ENCODE data around the gene CAPSL. TPM values are rescaled to one million over a fixed set of nuclear protein-coding genes. Genes with fewer than 3 reads are reported as not detected.

The CAPSL gene
- total and polyA plus RNA-seq, 2 donors (not counting 1 experiment from before 2014, with no cell fraction given) = not detected

GRCh38 chr5:35900972-35901695 lies 37.3 kb downstream of the CAPSL start:
- ChIA-PET CTCF (no interaction called here), POLR2A (no interaction called here)
- Histone ChIP-seq H3K27ac (ENCODE audit: low read length in 2 of 2) (no peak overlapping the region), H3K9ac (ENCODE audit: low read length) (no peak overlapping the region), H3K4me1 (ENCODE audit: control insufficient read depth in 2 of 2, insufficient read depth in 2 of 2, low read length in 2 of 2) (no peaks in the 10 kb centered on the region), H3K36me3 (replicated peaks in 1 of 2; ENCODE audit: control extremely low read depth in 1 of 2, control insufficient read depth in 1 of 2, extremely low read depth in 1 of 2, insufficient read depth in 2 of 2, low read length in 1 of 2) (no peaks in the 10 kb centered on the region), H3K27me3 (replicated peaks in 1 of 4; ENCODE audit: control extremely low read depth in 1 of 4, control insufficient read depth in 3 of 4, insufficient read depth in 4 of 4, low read length in 3 of 4) (no peaks in the 10 kb centered on the region), H3K4me2 (replicated peaks; ENCODE audit: low read depth, low read length, poor library complexity, severe bottlenecking) (no peak overlapping the region), H3K79me2 (ENCODE audit: control insufficient read depth, insufficient read depth, low read length) (no peaks in the 10 kb centered on the region), H3K4me3 (ENCODE audit: control extremely low read depth in 1 of 5, extremely low read depth in 1 of 5, insufficient read depth in 1 of 5, low read depth in 2 of 5, low read length in 4 of 5) (no peak overlapping the region), H3K9me3 (ENCODE audit: control extremely low read depth in 1 of 3, control insufficient read depth in 2 of 3, insufficient read depth in 1 of 3, low read length in 2 of 3) (no peaks in the 10 kb centered on the region), H2AFZ (ENCODE audit: insufficient read depth, low read depth, low read length, poor library complexity, severe bottlenecking) (no peak overlapping the region), H4K20me1 (ENCODE audit: control insufficient read depth, insufficient read depth, low read length, poor library complexity, severe bottlenecking) (no peaks in the 10 kb centered on the region)
- no peaks in the 10 kb centered on the region for H3K9me3 Mint-ChIP-seq (ENCODE audit: insufficient read depth)
- DNase-seq (no peak), ATAC-seq (ENCODE audit: low read depth) (no peak)
- WGBS (ENCODE audit: insufficient coverage) = 100% methylated on average over 1 of the region's 3 CpGs
- intact Hi-C loops (cut with micrococcal nuclease) = no loop called here
- peaks cover 8% of the 10 kb centered on the region for H3K4me1 Mint-ChIP-seq
- no peak overlapping the region for H3K27ac Mint-ChIP-seq
- H3K27me3 Mint-ChIP-seq = peaks cover 3% of the 10 kb centered on the region
- TF ChIP-seq CTCF (IDR thresholded peaks at IDR 0.05) = no peak
- no peak for TF ChIP-seq EZH2 (IDR thresholded peaks at IDR 0.05; ENCODE audit: borderline replicate concordance, insufficient read depth, low read depth, low read length, poor library complexity, severe bottlenecking)
- no peak overlapping the region for H3K4me3 Mint-ChIP-seq

- TF ChIP-seq EZH2 (IDR thresholded peaks at IDR 0.05; ENCODE audit: borderline replicate concordance, insufficient read depth, low read depth, low read length, poor library complexity, severe bottlenecking) = no peak
- Histone ChIP-seq H4K20me1 (ENCODE audit: control insufficient read depth, insufficient read depth, low read length, poor library complexity, severe bottlenecking) (no peaks in the 10 kb centered on the region), H3K4me3 (ENCODE audit: control extremely low read depth in 1 of 5, extremely low read depth in 1 of 5, insufficient read depth in 1 of 5, low read depth in 2 of 5, low read length in 4 of 5) (no peak overlapping the region), H3K9me3 (ENCODE audit: control extremely low read depth in 1 of 3, control insufficient read depth in 2 of 3, insufficient read depth in 1 of 3, low read length in 2 of 3) (no peaks in the 10 kb centered on the region), H3K36me3 (replicated peaks in 1 of 2; ENCODE audit: control extremely low read depth in 1 of 2, control insufficient read depth in 1 of 2, extremely low read depth in 1 of 2, insufficient read depth in 2 of 2, low read length in 1 of 2) (no peaks in the 10 kb centered on the region), H3K79me2 (ENCODE audit: control insufficient read depth, insufficient read depth, low read length) (no peaks in the 10 kb centered on the region), H3K27ac (ENCODE audit: low read length in 2 of 2) (no peak overlapping the region), H3K9ac (ENCODE audit: low read length) (no peak overlapping the region), H3K4me1 (ENCODE audit: control insufficient read depth in 2 of 2, insufficient read depth in 2 of 2, low read length in 2 of 2) (no peaks in the 10 kb centered on the region), H3K4me2 (replicated peaks; ENCODE audit: low read depth, low read length, poor library complexity, severe bottlenecking) (no peak overlapping the region), H3K27me3 (replicated peaks in 1 of 4; ENCODE audit: control extremely low read depth in 1 of 4, control insufficient read depth in 3 of 4, insufficient read depth in 4 of 4, low read length in 3 of 4) (no peaks in the 10 kb centered on the region), H2AFZ (ENCODE audit: insufficient read depth, low read depth, low read length, poor library complexity, severe bottlenecking) (no peak overlapping the region)
- Mint-ChIP-seq H3K4me3 (no peak overlapping the region), H3K4me1 (peaks cover 4% of the 10 kb centered on the region), H3K27me3 (peaks cover 3% of the 10 kb centered on the region), H3K27ac (no peak overlapping the region), H3K9me3 (ENCODE audit: insufficient read depth) (no peaks in the 10 kb centered on the region)
- no peak for ATAC-seq (ENCODE audit: low read depth)
- no peak for DNase-seq
- CTCF ChIA-PET = no interaction called here
- POLR2A ChIA-PET = no interaction called here
- WGBS (ENCODE audit: insufficient coverage) = no CpG with 5 or more reads among the region's 3 CpGs
- intact Hi-C loops (cut with micrococcal nuclease) = no loop called here
These were observed 38.6 kb downstream of the CAPSL start for GRCh38 chr5:35899800-35900199.

Measured in B cell (primary cell).